SJSA1 (cell line): ENCODE results near the gene MAP3K20. TPM values are rescaled to one million over a fixed set of nuclear protein-coding genes. Genes with fewer than 3 reads are reported as not detected.
"Not testable (repeated sequence)": the region's sequence is repeated elsewhere in the genome, so short reads cannot be mapped to it uniquely, and the experiment has no call there.

Source experiments
- DNase-seq, 2 experiments: peaks; one replicate each; pipeline ENCODE4 v3.0.0-alpha.2; 2015 to 2020; ENCODE audit warnings: low spot score in 2 of 2, low read depth in 1 of 2
- H3K27ac ChIP-seq: fragments of 250-450 bp; sonication (Bioruptor Pico); 2 replicates; pipeline ENCODE4 v1.5.1; 2020; ENCODE audit warnings: mild to moderate bottlenecking, moderate library complexity
- H3K27me3 ChIP-seq: fragments of 250-450 bp; sonication (Bioruptor Pico); replicated peaks from 2 replicates; pipeline ENCODE4 v1.5.1; 2020; ENCODE audit warnings: mild to moderate bottlenecking, moderate library complexity
- H3K36me3 ChIP-seq: fragments of 250-450 bp; sonication (Bioruptor Pico); 2 replicates; pipeline ENCODE4 v1.5.1; 2020; ENCODE audit warnings: mild to moderate bottlenecking
- H3K4me1 ChIP-seq: fragments of 250-450 bp; sonication (Bioruptor Pico); replicated peaks from 2 replicates; pipeline ENCODE4 v1.6.1; 2021; ENCODE audit warnings: mild to moderate bottlenecking
- H3K4me3 ChIP-seq: fragments of 250-450 bp; sonication (Bioruptor Pico); 2 replicates; pipeline ENCODE4 v1.5.1; 2020; ENCODE audit warnings: mild to moderate bottlenecking
- H3K9me3 ChIP-seq: fragments of 250-450 bp; sonication (Bioruptor Pico); replicated peaks from 2 replicates; pipeline ENCODE4 v1.5.1; 2020; ENCODE audit warnings: mild to moderate bottlenecking
- total RNA-seq: library from RNA; depleted of rRNA; stranded (reverse); fragments of >200 nt; shearing (Covaris generic); gene quantifications from 2 replicates; pipeline ENCODE4 v1.2.3, GENCODE V29; 2014

MAP3K20 gene
- total RNA-seq, 1 experiment from 2014 or later, result 95.7 TPM

DNA sequence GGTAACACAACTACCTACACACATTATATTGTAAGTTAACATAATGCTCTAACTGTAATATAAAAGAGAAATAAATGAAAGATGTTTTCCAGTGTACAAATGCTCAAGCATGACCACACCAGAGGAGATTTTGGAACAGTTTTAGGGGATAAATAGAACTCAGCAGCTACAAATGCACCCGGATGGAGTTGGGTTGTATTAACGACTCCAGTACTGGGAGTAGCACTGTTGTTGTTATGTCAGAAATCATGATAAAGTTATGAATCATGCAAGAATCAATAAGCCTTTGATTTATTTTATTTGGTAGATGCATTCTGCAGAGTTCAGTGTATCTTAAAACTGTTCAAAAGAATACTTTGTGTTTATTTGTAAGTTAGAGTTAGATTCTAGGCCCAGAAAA, 126.9 kb downstream of the MAP3K20 start:
- no peak overlapping the region for H3K27ac ChIP-seq
- no peaks in the 10 kb centered on the region for H3K27me3 ChIP-seq
- H3K4me3 ChIP-seq, result no peak overlapping the region
- DNase-seq, result no peak
- H3K36me3 ChIP-seq, result peaks cover 36% of the 10 kb centered on the region
- H3K4me1 ChIP-seq, result peaks cover 20% of the 10 kb centered on the region
- no peaks in the 10 kb centered on the region for H3K9me3 ChIP-seq

DNA sequence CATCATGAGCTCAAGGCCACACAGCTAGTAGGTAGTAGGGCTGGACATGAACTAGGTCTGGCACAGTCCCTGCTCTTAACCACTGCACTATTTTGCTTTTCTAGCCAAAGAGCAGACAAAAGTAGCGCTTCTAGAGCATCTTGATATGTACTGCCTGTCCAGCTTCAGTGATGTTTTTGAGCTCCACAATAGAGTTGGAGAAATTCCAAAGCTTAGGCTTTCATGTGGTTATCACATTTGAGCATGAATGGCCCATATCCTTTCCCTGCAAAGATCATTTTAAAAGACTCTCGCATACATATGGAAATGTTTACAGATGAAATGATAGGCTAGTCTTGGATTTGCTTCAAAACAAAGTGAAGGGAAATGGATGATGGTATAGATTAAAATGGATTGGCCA, 128.7 kb downstream of the MAP3K20 start:
- H3K27me3 ChIP-seq, result no peaks in the 10 kb centered on the region
- H3K27ac ChIP-seq, result no peak overlapping the region
- no peaks in the 10 kb centered on the region for H3K9me3 ChIP-seq
- no peak for DNase-seq
- no peak overlapping the region for H3K4me3 ChIP-seq
- peaks cover 20% of the 10 kb centered on the region for H3K4me1 ChIP-seq
- H3K36me3 ChIP-seq, result peaks cover 20% of the 10 kb centered on the region

DNA sequence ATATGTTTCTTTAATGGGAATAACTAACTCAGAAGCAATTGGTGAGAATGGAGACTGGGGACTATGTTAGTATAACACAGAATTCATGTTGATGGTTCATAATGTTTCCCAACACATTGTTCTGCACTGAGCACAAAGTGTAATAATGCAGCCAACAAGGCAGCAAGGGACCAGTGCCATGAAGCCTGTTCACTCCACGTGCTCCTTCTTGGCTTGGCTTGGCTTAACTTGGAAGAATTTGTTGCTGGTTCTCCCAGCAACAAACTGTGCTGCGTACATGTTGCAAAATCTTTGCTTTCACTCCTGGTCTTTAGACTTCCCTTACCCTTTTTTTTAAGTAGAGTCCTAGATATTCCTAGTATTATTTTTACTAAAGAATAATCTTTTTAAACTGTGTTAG, 129.7 kb downstream of the MAP3K20 start:
- Histone ChIP-seq H3K36me3 (peaks cover 22% of the 10 kb centered on the region), H3K9me3 (no peaks in the 10 kb centered on the region), H3K4me1 (peaks cover 29% of the 10 kb centered on the region), H3K27ac (no peak overlapping the region), H3K27me3 (no peaks in the 10 kb centered on the region), H3K4me3 (no peak overlapping the region)
- DNase-seq, result no peak

DNA sequence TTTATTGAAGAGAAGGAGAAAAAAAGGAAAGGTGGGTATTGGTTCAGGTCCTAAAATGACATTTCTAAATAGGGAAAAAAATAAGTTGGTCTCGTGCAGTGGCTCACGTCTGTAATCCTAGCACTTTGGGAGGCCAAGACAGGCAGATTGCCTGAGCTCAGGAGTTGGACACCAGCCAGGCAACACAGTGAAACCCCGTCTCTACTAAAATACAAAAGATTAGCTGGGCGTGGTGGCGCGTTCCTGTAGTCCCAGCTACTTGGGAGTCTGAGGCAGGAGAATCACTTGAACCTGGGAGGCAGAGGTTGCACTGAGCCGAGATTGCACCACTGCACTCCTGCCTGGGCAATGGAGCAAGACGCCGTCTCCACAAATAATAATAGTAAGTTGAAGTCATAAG, 131.5 kb downstream of the MAP3K20 start:
- H3K27ac ChIP-seq, H3K27me3 ChIP-seq, H3K4me3 ChIP-seq, H3K9me3 ChIP-seq, DNase-seq: not testable (repeated sequence)
- H3K36me3 ChIP-seq, result peaks cover 31% of the 10 kb centered on the region
- H3K4me1 ChIP-seq, result peaks cover 30% of the 10 kb centered on the region

DNA sequence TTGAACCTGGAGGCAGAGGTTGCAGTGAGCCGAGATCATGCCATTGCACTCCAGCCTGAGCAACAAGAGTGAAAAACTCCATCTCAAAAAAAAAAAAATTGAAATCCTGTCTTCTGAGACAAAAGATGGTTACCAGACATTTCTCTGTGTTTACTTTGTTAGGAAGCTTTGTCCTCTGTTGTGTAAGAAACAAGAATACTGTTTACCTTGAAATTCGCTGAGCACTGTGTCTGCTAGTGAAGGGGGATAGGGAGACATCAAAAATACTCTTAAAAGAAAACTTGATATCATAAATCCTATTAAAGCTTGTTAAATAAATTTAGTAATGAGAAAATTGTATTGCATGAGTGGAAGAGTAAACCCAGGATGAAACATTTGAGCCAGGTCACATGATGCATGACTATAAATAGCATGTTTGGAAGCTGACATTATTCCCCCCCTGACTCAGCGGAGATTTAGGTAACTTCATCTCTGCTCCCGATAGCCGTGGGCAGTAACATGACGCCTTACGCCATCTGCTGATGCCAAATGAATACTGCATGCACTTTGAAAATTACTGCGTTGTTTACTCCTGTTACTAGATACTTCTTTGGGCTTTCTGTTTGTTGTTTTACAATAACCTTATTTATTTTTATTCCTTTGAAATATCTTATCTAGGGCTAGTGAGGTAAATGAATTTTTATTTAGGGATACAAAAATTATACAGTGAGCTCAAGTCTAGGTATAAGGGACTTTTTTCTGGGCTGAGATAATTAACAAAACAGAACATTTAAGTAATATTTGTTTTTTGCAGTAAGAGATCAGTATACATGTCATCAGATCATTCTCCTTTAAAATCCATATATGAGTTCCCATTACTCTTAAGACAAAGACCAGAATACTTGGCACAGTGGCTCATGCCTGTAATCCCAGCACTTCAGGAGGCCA, 134.9 kb downstream of the MAP3K20 start:
- Histone ChIP-seq H3K9me3 (no peaks in the 10 kb centered on the region), H3K4me3 (no peak overlapping the region), H3K27me3 (no peaks in the 10 kb centered on the region), H3K4me1 (peaks cover 9% of the 10 kb centered on the region), H3K36me3 (peaks cover 17% of the 10 kb centered on the region), H3K27ac (peak overlapping the region; percentile 65)
- peak; percentile 82 to 90 for DNase-seq

DNA sequence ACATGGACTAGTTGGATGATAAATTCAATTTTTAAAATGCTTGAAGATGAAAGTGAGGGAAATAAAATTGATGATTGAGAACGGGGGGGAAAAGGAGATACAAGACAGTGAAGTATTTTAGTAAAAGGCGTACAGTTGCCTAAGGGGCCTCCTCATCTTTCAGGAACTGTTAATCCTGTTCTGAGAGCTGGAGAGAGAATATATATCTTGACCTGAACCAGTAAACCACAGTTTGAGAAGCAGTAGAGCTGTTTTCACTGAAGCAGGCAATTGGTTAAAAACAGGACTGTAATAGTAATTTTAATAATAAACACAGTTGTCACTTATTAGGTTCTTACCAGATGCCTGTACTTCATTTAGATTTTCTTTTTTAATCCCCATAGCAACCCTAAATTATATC, 137.5 kb downstream of the MAP3K20 start:
- Histone ChIP-seq H3K36me3 (peaks cover 17% of the 10 kb centered on the region), H3K27ac (no peak overlapping the region), H3K27me3 (no peaks in the 10 kb centered on the region), H3K4me1 (peaks cover 12% of the 10 kb centered on the region), H3K9me3 (no peaks in the 10 kb centered on the region), H3K4me3 (no peak overlapping the region)
- no peak for DNase-seq

DNA sequence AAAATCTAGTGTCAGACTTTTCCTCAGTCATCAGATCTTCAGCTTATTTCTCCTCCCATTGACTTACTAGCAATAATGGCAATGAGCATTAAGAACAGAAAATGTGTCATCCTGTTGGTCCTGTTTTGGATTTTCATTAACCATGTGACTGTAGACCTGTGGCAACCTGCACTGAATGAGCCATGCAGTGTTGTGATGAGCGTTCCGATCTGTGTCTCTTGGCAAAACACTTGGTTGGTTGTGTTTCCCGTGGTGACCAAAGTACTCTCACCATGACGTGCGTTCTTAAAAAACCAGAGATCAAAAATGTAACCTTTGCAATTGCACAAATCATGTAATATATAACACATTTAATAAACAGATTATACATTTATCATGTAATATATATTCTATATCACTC, 138.6 kb downstream of the MAP3K20 start:
- Histone ChIP-seq H3K4me1 (peaks cover 20% of the 10 kb centered on the region), H3K27me3 (no peaks in the 10 kb centered on the region), H3K4me3 (no peak overlapping the region), H3K36me3 (peaks cover 17% of the 10 kb centered on the region), H3K27ac (no peak overlapping the region), H3K9me3 (no peaks in the 10 kb centered on the region)
- no peak for DNase-seq

DNA sequence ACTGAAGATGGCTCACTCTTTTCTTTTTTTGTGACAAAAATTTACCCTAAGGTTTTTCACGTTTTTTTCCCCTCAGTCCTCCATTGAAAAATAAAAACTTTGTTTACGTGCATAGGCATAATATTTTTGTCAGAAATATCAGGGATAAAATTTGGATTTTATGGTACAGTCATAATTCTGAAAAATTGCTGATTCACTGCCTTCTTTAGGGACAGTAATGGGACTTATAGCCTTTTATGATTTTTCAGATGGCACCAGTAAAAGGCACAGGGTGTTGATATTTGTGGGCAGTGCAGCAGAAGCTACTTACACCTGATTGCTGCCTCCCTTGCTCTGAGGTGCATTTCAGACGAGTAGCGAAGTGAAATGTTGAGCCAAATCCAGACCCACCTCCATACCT, 139.7 kb downstream of the MAP3K20 start:
- H3K4me1 ChIP-seq, result peaks cover 12% of the 10 kb centered on the region
- no peaks in the 10 kb centered on the region for H3K9me3 ChIP-seq
- H3K36me3 ChIP-seq, result peaks cover 9% of the 10 kb centered on the region
- H3K4me3 ChIP-seq, result no peak overlapping the region
- no peak overlapping the region for H3K27ac ChIP-seq
- no peak for DNase-seq
- H3K27me3 ChIP-seq, result no peaks in the 10 kb centered on the region

DNA sequence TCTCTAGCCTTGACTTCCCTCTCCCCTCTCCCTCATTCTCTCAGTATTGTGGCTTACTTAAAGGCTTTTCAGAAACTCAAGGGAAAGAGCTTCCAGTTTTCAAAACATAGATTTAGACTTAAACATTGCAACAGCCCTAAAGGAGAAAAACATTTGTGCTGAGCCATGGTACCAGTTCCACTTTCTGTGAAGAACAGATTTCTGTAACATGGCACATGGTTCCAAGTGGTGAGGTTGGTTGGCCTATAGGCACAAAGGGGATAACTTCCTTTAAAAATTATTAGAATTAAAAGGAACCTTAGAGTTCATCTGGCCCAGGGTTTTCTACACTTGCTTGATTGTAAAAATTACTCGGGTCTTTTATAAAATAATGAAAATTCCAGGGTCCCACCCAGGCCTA, 140.4 kb downstream of the MAP3K20 start:
- no peak for DNase-seq
- Histone ChIP-seq H3K27ac (no peak overlapping the region), H3K36me3 (peaks cover 8% of the 10 kb centered on the region), H3K9me3 (no peaks in the 10 kb centered on the region), H3K4me3 (no peak overlapping the region), H3K4me1 (peaks cover 10% of the 10 kb centered on the region), H3K27me3 (no peaks in the 10 kb centered on the region)

DNA sequence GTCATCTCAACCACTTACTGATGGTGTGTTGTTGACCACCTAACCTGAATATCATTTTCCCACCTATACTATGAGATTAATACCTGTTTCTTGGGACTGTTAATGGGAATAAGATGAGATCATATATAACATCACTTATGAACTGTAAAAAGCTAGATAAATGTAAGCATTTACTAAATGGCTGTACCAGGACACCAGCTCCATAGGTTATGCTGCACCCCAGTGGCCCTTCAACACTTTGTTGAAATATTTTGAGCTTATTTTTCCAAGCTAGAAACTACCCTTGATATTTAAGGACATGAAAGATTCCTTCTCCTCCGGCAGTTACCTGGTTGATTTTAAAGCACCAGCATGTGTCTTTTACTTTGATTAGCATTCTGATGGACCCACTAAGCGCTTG, 141.0 kb downstream of the MAP3K20 start:
- H3K4me1 ChIP-seq, result peaks cover 10% of the 10 kb centered on the region
- DNase-seq, result no peak
- no peaks in the 10 kb centered on the region for H3K27me3 ChIP-seq

DNA sequence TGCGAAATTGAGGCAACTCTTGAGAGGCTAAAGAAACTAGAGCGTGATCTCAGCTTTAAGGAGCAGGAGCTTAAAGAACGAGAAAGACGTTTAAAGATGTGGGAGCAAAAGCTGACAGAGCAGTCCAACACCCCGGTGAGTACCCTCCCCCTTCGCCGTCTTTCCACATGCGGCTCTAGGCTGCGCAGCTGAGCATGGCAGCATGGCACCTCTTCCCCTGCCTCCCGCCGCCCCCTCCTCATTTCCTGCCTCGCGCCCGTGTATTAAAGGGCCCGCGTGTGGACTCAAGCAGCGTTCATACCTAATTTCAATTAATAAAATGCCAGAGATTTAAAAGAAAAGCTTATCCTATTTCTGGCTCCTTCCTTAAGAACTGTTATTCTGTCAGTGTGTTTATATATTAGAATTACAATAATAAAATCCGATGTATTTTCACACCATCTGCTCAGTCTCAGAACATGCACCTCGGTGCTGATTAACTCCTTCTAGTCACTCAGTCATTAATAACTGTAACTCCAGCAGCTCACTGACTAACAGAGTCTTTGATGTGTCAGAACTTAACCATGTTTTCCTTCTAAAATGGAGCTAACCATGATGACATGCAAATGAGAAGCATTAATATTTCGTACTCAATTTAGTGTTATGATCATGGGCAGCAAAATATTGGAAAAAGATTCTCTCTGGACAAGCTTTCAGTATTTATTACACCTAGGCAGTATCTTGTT, 141.6 kb downstream of the MAP3K20 start:
- DNase-seq, result no peak
- H3K27me3 ChIP-seq, result no peaks in the 10 kb centered on the region
- H3K27ac ChIP-seq, result no peak overlapping the region
- H3K36me3 ChIP-seq, result peaks cover 7% of the 10 kb centered on the region
- no peaks in the 10 kb centered on the region for H3K9me3 ChIP-seq
- H3K4me3 ChIP-seq, result no peak overlapping the region
- H3K4me1 ChIP-seq, result peaks cover 10% of the 10 kb centered on the region

More for the DNA sequence above, 141.0 kb downstream of the MAP3K20 start:
- no peaks in the 10 kb centered on the region for H3K9me3 ChIP-seq
- no peak overlapping the region for H3K27ac ChIP-seq
- no peak overlapping the region for H3K4me3 ChIP-seq
- peaks cover 7% of the 10 kb centered on the region for H3K36me3 ChIP-seq

DNA sequence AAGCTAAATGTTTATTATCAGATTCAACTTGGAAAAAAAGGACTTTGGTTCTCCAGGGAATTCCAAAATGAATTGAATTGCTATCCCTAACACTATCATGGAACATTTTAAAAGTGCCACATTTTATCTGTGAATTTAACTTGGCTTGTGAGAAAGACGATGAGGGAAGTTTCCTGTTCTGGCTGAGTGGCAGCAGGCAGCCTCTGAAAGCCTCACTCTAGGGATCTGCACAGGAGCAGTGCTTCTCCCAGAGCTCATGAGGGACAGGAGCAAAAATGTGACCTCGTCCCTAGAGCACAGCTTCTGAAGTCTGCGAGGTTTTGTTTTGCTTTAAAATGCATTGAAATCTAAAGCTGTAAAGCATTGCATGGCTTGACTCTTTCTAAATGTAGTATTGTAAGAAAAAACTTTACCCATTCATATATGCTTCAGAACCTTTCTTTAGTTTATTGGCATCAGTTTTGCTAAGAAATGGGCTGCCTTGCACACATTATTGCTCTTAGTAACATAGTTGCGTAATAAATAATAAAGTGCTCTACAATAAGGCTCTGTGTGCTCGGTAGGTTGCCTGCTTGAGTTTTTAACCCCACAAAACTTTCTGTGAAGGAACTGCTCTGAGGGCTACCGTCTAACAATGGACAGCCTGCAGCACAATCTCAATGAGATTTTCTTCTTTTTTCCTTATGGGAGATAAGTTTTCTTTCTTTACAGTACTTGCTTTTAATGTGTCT, 142.8 kb downstream of the MAP3K20 start:
- no peaks in the 10 kb centered on the region for H3K9me3 ChIP-seq
- peak in 1 of 2 experiments; percentile 23 for DNase-seq
- no peak overlapping the region; the same call in 1 of the 2 replicates for H3K27ac ChIP-seq
- no peak overlapping the region for H3K4me3 ChIP-seq
- H3K4me1 ChIP-seq, result peaks cover 10% of the 10 kb centered on the region
- H3K27me3 ChIP-seq, result no peaks in the 10 kb centered on the region
- peaks cover 7% of the 10 kb centered on the region for H3K36me3 ChIP-seq

DNA sequence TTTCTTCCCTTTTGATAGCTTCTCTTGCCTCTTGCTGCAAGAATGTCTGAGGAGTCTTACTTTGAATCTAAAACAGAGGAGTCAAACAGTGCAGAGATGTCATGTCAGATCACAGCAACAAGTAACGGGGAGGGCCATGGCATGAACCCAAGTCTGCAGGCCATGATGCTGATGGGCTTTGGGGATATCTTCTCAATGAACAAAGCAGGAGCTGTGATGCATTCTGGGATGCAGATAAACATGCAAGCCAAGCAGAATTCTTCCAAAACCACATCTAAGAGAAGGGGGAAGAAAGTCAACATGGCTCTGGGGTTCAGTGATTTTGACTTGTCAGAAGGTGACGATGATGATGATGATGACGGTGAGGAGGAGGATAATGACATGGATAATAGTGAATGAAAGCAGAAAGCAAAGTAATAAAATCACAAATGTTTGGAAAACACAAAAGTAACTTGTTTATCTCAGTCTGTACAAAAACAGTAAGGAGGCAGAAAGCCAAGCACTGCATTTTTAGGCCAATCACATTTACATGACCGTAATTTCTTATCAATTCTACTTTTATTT, 145.6 kb downstream of the MAP3K20 start:
- peaks cover 11% of the 10 kb centered on the region for H3K36me3 ChIP-seq
- H3K27me3 ChIP-seq, result no peaks in the 10 kb centered on the region
- no peak overlapping the region for H3K27ac ChIP-seq
- H3K4me3 ChIP-seq, result no peak overlapping the region
- DNase-seq, result no peak
- H3K9me3 ChIP-seq, result no peaks in the 10 kb centered on the region
- peaks cover 10% of the 10 kb centered on the region for H3K4me1 ChIP-seq
